DLD1 (cell line): ENCODE results near the gene NTNG1.

ENCODE experiments used
- in situ Hi-C: cut with HindIII; loops from 2 replicates; pipeline ENCODE4 v1.10.0; 2017; ENCODE audit warnings: low sequenced_read_pairs

NTNG1 gene

GRCh38 chr1:107389410-107390396 lies 248.9 kb downstream of the NTNG1 start:
- in situ Hi-C loops, result loop anchor here (5.0 kb wide), 1 partner anchor 47 kb away; no protein-coding TSS in a partner anchor

- in situ Hi-C loops, result loop anchor here (5.0 kb wide), 1 partner anchor 52 kb away; no protein-coding TSS in a partner anchor
Observed at GRCh38 chr1:107394301-107394700, 253.5 kb downstream of the NTNG1 start.

GRCh38 chr1:107401704-107402103 lies 260.9 kb downstream of the NTNG1 start:
- in situ Hi-C loops, result no loop called here

GRCh38 chr1:107404756-107405155 lies 263.9 kb downstream of the NTNG1 start:
- in situ Hi-C loops, result no loop called here

GRCh38 chr1:107405236-107405635 lies 264.4 kb downstream of the NTNG1 start:
- in situ Hi-C loops, result no loop called here

GRCh38 chr1:107407011-107407410 lies 266.2 kb downstream of the NTNG1 start:
- in situ Hi-C loops, result no loop called here

GRCh38 chr1:107413546-107413945 lies 272.7 kb downstream of the NTNG1 start:
- in situ Hi-C loops, result no loop called here

GRCh38 chr1:107413951-107414350 lies 273.1 kb downstream of the NTNG1 start:
- in situ Hi-C loops, result no loop called here

- in situ Hi-C loops, result no loop called here
Observed at GRCh38 chr1:107414550-107414949, 273.7 kb downstream of the NTNG1 start.

GRCh38 chr1:107415241-107415640 lies 274.4 kb downstream of the NTNG1 start:
- in situ Hi-C loops, result no loop called here

- in situ Hi-C loops, result no loop called here
Observed at GRCh38 chr1:107419003-107419402, 278.2 kb downstream of the NTNG1 start.

- in situ Hi-C loops, result no loop called here
Observed at GRCh38 chr1:107422901-107423300, 282.1 kb downstream of the NTNG1 start.

- in situ Hi-C loops, result no loop called here
Observed at GRCh38 chr1:107430540-107431228, 289.8 kb downstream of the NTNG1 start.

- in situ Hi-C loops, result no loop called here
Observed at GRCh38 chr1:107432108-107432507, 291.3 kb downstream of the NTNG1 start.

GRCh38 chr1:107433068-107433467 lies 292.2 kb downstream of the NTNG1 start:
- in situ Hi-C loops, result no loop called here

GRCh38 chr1:107433635-107434360 lies 293.0 kb downstream of the NTNG1 start:
- in situ Hi-C loops, result no loop called here

- in situ Hi-C loops, result no loop called here
Observed at GRCh38 chr1:107434361-107434693, 293.5 kb downstream of the NTNG1 start.

GRCh38 chr1:107436552-107437241 lies 295.9 kb downstream of the NTNG1 start:
- in situ Hi-C loops, result no loop called here

- in situ Hi-C loops, result no loop called here
Observed at GRCh38 chr1:107439567-107439966, 298.7 kb downstream of the NTNG1 start.

GRCh38 chr1:107442551-107442950 lies 301.7 kb downstream of the NTNG1 start:
- in situ Hi-C loops, result no loop called here

GRCh38 chr1:107443027-107443426 lies 302.2 kb downstream of the NTNG1 start:
- in situ Hi-C loops, result no loop called here
